GM12872 (cell line): ENCODE results near the gene ETS2.

Experiments
- TF ChIP-seq, protein P1 (sequence below): IDR thresholded peaks from 3 replicates; pipeline ENCODE4 v1.5.1; 2011; ENCODE audit warnings: low read depth, mild to moderate bottlenecking, low read length, moderate library complexity; ENCODE audit not compliant: insufficient read depth

The ETS2 gene

DNA sequence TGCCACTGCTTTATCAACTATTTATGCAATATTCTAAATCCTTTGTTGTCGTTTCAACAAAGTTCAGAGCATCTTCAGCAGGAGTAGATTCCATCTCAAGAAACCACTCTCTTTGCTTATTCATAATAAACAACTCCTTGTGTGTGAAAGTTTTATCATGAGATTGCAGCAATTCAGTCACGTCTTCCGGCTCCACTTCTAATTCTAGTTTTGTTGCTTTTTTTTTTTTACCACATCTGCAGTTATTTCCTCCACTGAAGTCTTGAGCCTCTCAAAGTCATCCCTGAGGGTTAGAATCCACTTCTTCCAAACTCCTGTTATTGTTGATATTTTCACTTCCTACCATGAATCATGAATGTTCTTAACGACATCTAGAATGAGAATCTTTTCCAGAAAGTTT lies 14.8 kb upstream of the ETS2 start:
- TF ChIP-seq, protein P1, sequence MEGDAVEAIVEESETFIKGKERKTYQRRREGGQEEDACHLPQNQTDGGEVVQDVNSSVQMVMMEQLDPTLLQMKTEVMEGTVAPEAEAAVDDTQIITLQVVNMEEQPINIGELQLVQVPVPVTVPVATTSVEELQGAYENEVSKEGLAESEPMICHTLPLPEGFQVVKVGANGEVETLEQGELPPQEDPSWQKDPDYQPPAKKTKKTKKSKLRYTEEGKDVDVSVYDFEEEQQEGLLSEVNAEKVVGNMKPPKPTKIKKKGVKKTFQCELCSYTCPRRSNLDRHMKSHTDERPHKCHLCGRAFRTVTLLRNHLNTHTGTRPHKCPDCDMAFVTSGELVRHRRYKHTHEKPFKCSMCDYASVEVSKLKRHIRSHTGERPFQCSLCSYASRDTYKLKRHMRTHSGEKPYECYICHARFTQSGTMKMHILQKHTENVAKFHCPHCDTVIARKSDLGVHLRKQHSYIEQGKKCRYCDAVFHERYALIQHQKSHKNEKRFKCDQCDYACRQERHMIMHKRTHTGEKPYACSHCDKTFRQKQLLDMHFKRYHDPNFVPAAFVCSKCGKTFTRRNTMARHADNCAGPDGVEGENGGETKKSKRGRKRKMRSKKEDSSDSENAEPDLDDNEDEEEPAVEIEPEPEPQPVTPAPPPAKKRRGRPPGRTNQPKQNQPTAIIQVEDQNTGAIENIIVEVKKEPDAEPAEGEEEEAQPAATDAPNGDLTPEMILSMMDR: no peak

DNA sequence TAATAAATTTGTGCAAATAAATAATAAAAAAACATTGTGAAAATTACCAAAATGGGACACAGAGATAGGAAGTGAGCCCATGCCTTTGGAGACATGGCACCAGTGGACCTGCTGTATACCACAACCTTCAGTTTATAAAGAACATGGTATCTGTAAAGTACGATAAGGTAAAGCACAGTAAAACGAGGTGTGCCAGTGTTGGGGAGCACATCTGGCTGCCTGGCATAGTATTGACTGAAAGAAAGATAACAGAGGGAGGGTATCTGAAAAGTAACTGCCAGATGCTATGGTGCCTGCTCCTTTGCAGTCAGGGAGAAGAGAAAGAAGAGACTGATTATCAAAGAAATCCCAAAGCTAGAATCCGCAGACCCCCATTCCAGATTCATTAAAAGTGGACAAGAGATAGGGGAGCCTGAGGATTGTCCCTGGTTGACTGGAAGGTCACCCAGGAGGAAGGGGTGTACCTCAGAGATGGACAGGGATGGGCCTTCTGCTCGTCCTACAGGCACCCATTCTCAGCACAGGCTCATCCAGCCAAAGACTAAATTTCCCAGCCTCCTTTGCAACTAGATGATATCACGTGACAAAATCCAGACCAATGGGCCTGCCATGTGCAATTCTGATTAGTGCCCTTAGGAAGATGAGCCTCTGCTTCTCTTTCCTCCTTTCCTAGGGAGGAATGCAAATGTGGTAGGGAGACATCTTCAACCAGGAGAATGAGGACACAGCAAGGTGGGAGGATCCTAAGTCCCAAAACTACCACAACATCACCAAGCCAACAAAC lies 12.9 kb upstream of the ETS2 start:
- TF ChIP-seq, protein P1: no peak

DNA sequence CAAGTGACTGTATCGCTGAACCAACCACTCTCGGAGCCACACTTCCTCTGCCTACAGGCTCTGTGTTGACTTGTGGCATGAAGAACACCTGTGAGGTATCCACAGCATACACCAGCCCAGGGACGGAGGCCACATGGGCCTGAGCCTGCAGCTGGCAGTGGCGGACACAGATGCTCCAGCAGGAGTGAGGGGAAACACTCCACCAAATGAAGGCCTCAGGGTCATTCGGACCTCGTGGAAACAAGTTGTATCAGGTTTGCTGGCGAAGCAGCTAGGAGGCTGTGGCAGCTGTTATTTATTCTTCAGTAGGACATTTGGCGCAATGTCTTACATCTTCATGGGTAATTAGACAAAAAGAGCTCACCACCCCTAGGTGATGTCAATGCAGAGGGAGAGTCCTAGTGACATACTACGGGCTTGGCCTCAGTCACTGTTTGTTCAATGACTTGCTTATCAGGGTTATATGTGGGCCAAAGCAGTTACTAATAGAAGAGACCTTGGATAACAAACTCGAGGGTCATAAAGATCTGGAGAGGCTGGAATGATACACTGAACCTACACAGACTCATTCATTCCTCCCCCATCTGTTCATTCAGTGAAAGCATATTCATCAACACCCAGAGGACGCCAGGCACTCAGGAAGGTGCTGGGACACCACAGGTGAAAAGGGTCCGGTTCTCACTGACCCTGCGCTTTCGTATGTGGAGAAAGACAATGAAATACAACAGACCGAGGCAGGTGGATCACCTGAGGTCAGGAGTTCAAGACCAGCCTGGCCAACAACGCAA lies 11.6 kb upstream of the ETS2 start:
- TF ChIP-seq, protein P1: no peak

DNA sequence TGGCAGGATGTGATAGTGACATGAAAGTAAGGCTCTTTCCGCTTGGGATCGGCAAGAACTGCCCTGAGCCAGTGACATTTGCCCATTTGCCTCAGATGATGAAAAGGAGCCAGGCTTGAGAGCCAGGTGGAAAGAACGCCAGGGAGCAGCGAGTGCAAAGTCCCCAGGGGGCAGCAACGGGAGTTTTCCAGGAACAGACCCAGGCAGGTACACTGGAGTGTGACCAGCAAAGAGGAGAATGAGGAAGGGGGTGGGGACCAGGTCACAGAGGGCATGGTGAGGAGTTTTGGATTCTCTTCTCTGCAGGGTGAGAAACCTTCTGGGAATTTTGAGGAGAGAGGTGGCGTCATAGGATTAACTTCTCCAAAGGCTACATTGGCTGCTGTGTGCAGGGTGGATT lies 10.8 kb upstream of the ETS2 start:
- TF ChIP-seq, protein P1: no peak

DNA sequence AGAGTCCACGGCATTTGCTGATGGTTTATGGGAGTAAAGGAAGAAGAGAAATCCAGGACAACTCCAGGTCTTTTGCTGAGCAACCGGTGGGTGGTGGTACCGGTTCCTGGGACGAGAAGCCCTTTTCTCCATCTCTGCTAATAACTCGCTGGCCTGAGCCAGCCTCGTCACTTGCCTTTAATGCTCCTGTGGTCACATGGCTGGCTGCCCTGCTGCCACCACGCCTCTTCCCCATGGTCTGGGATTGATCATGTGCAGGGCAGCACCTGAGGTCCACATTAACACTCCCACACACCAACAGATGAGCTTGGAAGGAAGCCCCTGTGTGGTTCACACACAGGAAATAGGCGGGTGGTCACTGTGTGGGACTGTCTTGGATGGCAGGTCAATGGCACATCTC lies 10.3 kb upstream of the ETS2 start:
- TF ChIP-seq, protein P1: no peak

DNA sequence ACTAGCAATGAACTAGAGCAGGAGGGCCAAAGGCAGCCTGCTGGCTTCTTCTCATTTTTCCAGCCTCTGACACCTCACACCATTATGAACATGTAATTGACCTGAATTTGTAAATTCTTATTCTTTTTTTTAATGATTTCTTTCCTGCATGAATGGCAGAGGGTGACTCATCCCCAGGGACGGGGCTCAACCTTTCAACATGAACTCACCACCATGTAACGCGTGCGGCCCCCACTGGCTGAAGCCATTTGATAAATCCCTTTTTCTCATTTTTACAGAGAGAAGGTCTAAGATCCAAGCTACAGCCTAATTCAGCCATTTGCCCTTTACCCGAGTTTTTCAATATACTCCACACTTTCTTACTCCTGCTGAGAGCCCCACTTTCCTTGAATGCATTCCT lies 9.3 kb upstream of the ETS2 start:
- TF ChIP-seq, protein P1: no peak

DNA sequence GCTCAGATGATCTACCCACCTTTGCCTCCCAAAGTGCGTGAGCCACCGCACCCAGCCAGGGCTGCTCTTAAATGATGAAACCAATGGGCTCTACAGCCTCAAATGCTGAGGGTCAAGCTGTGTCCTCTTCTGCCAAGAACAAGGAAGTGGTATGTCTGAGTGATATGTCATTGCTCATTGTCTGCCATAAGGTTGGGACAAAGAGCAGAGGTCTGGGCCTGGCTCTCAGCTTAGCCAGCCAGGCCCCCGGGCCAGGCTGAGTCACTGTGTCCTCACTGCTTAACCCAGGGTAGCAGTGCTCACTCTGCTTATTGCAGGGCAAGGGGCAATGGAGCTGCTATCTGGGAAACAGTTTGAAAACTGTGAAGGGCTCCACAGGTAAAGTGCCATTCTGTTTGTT lies 8.3 kb upstream of the ETS2 start:
- TF ChIP-seq, protein P1: no peak
